ENCODE results near the gene GAB1. TPM values are rescaled to one million over a fixed set of nuclear protein-coding genes. Genes with fewer than 3 reads are reported as not detected.

GAB1 gene
- total RNA-seq, 1 experiment from 2014 or later, result 3.8 TPM

GRCh38 chr4:143455211-143455610 lies 118.5 kb downstream of the GAB1 start (continued):
- no peak for TF ChIP-seq FOSL1 (IDR thresholded peaks at IDR 0.05; ENCODE audit: low read depth)

- Histone ChIP-seq H3K27ac (ENCODE audit: low read depth, low read length) (no peak overlapping the region), H3K4me1 (ENCODE audit: control insufficient read depth in 1 of 2, insufficient read depth in 2 of 2, low read length in 2 of 2) (no peaks in the 10 kb centered on the region), H3K36me3 (ENCODE audit: control insufficient read depth in 1 of 2, insufficient read depth in 2 of 2, low read length in 2 of 2) (no peaks in the 10 kb centered on the region), H3K4me3 (replicated peaks in 1 of 2; ENCODE audit: low read depth in 1 of 2, low read length in 2 of 2) (no peak overlapping the region), H2AFZ (ENCODE audit: low read depth, low read length, poor library complexity, severe bottlenecking) (no peak overlapping the region), H3K79me2 (ENCODE audit: insufficient read depth, low read length) (no peaks in the 10 kb centered on the region), H3K27me3 (ENCODE audit: insufficient read depth, low read length) (no peaks in the 10 kb centered on the region), H4K20me1 (ENCODE audit: insufficient read depth) (no peaks in the 10 kb centered on the region), H3K9me2 (ENCODE audit: insufficient read depth) (no peaks in the 10 kb centered on the region), H3K9me3 (ENCODE audit: control insufficient read depth in 1 of 2, insufficient read depth in 1 of 2, low read depth in 1 of 2, low read length in 2 of 2) (no peaks in the 10 kb centered on the region), H3K9ac (ENCODE audit: low read length) (no peak overlapping the region), H3K4me2 (ENCODE audit: low read length) (no peak overlapping the region)
- TF ChIP-seq POLR2AphosphoS5 (IDR thresholded peaks at IDR 0.05; ENCODE audit: low read depth, low read length) (no peak), REST (IDR thresholded peaks at IDR 0.05; ENCODE audit: low read depth) (no peak), EZH2phosphoT487 (IDR thresholded peaks at IDR 0.05; ENCODE audit: borderline replicate concordance) (no peak), SRF (IDR thresholded peaks at IDR 0.05; ENCODE audit: low read depth) (no peak), EZH2 (IDR thresholded peaks at IDR 0.05) (no peak), TCF7L2 (IDR thresholded peaks at IDR 0.05; ENCODE audit: borderline replicate concordance, extremely low read depth, insufficient read depth, insufficient read length) (no peak), CEBPB (IDR thresholded peaks at IDR 0.05; ENCODE audit: low read depth) (no peak), ATF3 (IDR thresholded peaks at IDR 0.05) (no peak), ELF1 (IDR thresholded peaks at IDR 0.05; ENCODE audit: borderline replicate concordance, low read depth) (no peak), FOSL1 (IDR thresholded peaks at IDR 0.05; ENCODE audit: low read depth) (no peak), POLR2A (IDR thresholded peaks at IDR 0.05; ENCODE audit: borderline replicate concordance, extremely low read depth, insufficient read depth, insufficient read length) (no peak), SIN3A (IDR thresholded peaks at IDR 0.05; ENCODE audit: low read depth) (no peak), ZNF274 (IDR thresholded peaks at IDR 0.05; ENCODE audit: low read depth, low read length) (no peak)
- no TSS peak for BruUV-seq (replicated peaks)
- ATAC-seq (no peak), DNase-seq (ENCODE audit: low read depth, low spot score) (no peak)
- ChIA-PET CTCF (no interaction called here), POLR2A (no interaction called here), RAD21 (ENCODE audit: low non-redundant PET in 1 of 2, low total read pairs in 2 of 2, uncharacterized antibody in 2 of 2, unreplicated experiment in 2 of 2) (no interaction called here)
- intact Hi-C loops (cut with micrococcal nuclease), result no loop called here
Observed at GRCh38 chr4:143458966-143459365, 122.3 kb downstream of the GAB1 start.

Data from HCT116 (cell line).